Measurements from ENCODE around the gene PSMD7.

The PSMD7 gene

DNA sequence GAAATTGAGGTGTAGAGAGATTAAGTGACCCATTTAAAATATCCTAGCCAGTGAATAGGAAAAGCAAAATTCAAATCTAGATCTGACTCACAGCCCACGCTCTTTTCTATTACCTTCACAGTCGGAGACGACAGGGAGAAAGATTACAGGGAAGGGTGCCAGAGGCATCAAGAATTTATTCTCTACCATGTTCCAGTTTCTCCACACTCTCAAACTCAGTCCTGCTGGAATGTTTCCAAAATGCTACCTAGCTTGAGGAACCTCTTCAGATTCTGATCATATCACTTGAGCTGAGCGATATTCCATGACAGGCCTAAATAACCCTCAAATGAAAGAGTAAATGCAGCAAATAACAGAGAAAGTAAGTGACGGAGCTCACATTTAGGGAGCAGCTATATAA is 5.4 kb upstream of the PSMD7 start:
- no peak for DNase-seq (ENCODE audit: low read depth)
- TF ChIP-seq, protein P1, sequence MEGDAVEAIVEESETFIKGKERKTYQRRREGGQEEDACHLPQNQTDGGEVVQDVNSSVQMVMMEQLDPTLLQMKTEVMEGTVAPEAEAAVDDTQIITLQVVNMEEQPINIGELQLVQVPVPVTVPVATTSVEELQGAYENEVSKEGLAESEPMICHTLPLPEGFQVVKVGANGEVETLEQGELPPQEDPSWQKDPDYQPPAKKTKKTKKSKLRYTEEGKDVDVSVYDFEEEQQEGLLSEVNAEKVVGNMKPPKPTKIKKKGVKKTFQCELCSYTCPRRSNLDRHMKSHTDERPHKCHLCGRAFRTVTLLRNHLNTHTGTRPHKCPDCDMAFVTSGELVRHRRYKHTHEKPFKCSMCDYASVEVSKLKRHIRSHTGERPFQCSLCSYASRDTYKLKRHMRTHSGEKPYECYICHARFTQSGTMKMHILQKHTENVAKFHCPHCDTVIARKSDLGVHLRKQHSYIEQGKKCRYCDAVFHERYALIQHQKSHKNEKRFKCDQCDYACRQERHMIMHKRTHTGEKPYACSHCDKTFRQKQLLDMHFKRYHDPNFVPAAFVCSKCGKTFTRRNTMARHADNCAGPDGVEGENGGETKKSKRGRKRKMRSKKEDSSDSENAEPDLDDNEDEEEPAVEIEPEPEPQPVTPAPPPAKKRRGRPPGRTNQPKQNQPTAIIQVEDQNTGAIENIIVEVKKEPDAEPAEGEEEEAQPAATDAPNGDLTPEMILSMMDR (conservative IDR thresholded peaks at IDR 0.05; ENCODE audit: low read depth, low read length), result no peak

DNA sequence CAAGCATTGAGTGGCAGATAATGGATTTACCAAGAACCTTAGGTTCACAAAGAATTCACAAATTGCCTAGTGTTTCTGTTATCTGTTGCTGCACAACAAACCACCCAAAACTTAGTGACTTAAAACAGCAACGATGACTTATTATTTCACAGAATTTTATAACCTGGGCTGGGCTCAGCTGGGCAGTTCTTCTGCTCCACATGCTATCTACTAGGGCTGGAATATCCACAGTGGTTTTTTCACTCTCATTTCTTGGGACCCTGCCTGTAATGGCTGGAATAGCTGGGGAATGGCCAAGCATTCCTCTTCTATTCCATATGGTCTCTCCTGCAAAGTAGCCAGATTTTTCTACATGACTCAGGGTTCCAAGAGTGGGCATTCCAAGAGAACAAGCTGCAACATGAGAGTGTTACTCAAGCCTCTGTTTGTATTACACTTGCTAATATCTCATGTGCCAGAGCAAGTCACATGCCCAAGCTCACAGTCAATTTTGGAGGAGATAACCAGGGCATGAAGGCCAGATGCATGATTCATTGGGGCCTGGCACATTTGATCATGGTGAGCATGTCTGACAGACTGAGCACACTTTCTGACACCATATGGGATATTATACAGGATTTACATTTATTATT is 4.9 kb upstream of the PSMD7 start:
- H3K4me3 ChIP-seq (ENCODE audit: low read length), result no peak overlapping the region
- TF ChIP-seq, protein P1 (conservative IDR thresholded peaks at IDR 0.05; ENCODE audit: low read depth, low read length), result no peak
- DNase-seq (ENCODE audit: low read depth), result no peak

More for the DNA sequence above, 5.4 kb upstream of the PSMD7 start:
- H3K4me3 ChIP-seq (ENCODE audit: low read length), result no peak overlapping the region

DNA sequence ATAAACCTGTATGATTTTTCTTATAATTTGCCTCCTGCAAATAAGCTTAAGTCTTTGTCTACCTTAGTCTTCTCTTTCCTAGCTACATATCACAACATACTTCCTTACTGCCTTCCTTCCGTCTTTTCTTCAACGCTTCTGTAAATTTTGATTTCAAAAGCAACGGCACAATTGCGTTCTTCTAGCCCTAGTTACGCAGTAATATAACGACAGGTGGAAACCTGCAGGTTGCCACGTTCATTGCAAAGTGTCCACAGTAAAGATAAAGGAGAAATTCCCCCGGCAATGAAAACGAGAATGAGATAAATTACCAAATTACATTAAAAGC is 546 bp upstream of the PSMD7 start:
- H3K4me3 ChIP-seq (ENCODE audit: low read length), result peak overlapping the region; percentile 97
- no peak for DNase-seq (ENCODE audit: low read depth)
- TF ChIP-seq, protein P1 (conservative IDR thresholded peaks at IDR 0.05; ENCODE audit: low read depth, low read length), result no peak

DNA sequence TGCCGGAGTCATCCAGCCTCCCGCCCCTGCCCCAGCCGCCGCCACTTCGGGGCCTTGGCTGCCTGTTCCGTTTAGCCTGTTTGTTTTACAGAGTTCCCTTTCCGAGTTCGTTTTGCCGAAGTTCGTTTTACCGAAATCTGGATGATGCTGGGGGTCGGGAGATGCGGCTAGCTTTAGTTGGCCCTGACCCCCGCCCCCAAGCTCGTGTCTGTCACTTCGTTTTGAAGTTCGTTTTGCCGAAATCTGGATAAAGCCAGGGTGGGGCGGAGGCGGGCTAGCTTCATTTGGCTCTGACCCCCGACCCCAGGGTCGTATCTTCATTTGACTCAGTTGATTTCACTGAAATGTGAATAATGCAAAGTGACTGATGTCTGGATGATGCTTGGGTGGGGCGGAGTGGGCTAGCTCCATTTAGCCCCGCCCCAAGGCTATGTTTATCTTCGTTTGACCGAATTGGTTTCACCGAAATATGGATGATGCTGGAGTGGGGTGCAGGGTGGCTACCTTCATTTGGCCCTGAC is 591 bp downstream of the PSMD7 start:
- no peak for DNase-seq (ENCODE audit: low read depth)
- TF ChIP-seq, protein P1 (conservative IDR thresholded peaks at IDR 0.05; ENCODE audit: low read depth, low read length), result no peak

DNA sequence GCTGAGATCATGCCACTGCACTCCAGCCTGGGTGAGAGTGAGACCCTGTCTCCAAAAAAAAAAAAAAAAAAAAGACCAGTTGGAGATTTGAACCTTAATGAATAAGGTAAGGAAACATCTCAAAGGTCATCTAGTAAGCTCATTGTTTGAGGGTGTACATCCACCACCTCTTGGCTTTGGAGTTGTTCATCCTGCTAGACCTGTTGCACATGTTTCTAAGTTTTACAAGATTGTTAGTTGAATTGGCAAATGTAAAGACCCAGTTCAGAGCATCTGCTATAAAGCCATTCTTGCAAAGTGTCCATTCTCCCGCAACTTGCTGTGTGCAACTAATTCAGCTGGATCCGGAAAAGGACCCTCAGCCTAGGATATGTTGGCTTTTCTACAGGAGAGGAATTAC is 1.5 kb downstream of the PSMD7 start:
- no peak for DNase-seq (ENCODE audit: low read depth)
- TF ChIP-seq, protein P1 (conservative IDR thresholded peaks at IDR 0.05; ENCODE audit: low read depth, low read length), result no peak
- H3K4me3 ChIP-seq (ENCODE audit: low read length), result peak overlapping the region; percentile 97

More for the DNA sequence above, 591 bp downstream of the PSMD7 start:
- H3K4me3 ChIP-seq (ENCODE audit: low read length), result peak overlapping the region; percentile 97

DNA sequence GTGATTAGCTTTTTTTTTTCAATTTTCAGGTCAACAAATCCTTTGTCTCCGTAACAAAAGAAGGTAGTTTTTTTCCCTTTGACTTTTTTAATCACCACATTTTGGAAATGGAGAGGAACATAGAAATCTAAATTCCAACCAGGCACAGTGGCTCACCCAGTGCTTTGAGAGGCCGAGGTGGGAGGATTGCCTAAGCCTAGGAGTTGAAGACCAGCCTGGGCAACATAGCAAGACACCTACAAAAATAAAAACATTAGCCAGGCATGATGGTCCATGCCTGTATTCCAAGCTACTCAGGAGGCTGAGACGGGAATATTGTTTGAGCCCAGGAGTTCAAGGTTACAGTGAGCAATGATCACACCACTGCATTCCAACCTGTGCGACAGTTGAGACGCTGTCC is 5.7 kb downstream of the PSMD7 start:
- TF ChIP-seq, protein P1 (conservative IDR thresholded peaks at IDR 0.05; ENCODE audit: low read depth, low read length), result no peak
- DNase-seq (ENCODE audit: low read depth), result no peak
- no peak overlapping the region for H3K4me3 ChIP-seq (ENCODE audit: low read length)

DNA sequence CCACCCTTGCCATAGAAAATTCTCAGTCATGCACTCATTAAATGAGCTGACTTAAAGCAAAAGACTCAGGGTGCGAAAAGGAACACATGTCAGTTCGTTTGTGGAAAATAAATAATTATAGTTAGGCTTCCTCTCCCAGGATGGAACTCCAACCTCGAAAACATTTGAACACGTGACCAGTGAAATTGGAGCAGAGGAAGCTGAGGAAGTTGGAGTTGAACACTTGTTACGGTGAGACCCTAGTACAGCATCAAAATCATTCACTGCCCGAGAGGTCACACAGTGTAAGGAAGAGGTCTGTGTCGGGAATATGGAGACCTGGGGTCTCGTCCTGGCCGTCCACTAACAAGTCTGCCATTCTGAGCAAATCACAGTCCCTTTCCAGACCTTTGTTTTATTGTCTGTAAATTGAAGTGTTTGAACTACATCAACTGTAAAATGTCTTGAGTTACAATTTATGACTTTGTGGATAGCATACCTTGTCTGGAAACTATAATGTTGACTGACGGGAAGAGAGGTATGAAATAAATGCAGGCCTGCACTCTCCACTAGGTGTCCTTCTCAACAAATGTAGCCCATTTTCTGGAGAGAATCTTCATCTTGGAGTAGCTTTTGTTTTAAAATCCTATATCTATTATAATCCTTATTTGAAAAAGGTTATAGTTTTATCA is 7.7 kb downstream of the PSMD7 start:
- DNase-seq (ENCODE audit: low read depth), result no peak
- H3K4me3 ChIP-seq (ENCODE audit: low read length), result no peak overlapping the region
- TF ChIP-seq, protein P1 (conservative IDR thresholded peaks at IDR 0.05; ENCODE audit: low read depth, low read length), result peak; percentile 50

Data from retinal pigment epithelial cell (primary cell).